ENCODE results near the gene CNTLN. TPM values are rescaled to one million over a fixed set of nuclear protein-coding genes. Genes with fewer than 3 reads are reported as not detected.
"Not testable (repeated sequence)": the region's sequence is repeated elsewhere in the genome, so short reads cannot be mapped to it uniquely, and the experiment has no call there.

The CNTLN gene
- total RNA-seq, 2 experiments from 2014 or later, result 0.71 to 0.83 TPM

DNA sequence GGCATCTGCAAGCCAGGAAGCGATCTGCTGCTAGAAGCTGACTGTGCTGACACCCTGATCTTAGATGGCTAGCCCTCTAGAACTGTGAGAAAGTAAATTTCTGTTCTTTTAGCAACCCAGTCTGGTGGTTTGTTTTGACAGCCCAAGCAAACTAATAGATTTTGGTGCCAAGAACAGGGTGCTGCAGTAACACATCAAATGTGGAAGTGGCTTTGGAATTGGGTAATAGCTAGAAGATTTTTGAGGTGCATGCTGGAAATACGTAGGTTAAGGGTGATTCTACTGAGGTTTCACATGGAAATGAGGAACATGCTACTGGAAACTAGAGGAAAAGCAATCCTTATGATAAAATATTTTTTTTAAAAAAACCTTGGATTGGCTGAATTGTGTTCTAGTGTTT is 290.5 kb downstream of the CNTLN start:
- ATAC-seq (ENCODE audit: low read depth), result no peak
- H3K9me3 Mint-ChIP-seq, result no peaks in the 10 kb centered on the region
- H3K36me3 Mint-ChIP-seq, result no peaks in the 10 kb centered on the region
- POLR2A ChIA-PET, result no interaction called here
- H3K27me3 Mint-ChIP-seq, result no peaks in the 10 kb centered on the region
- no peak overlapping the region for H3K27ac Mint-ChIP-seq
- H3K4me1 Mint-ChIP-seq, result no peaks in the 10 kb centered on the region
- no peak for DNase-seq
- no peak overlapping the region for H3K4me3 Mint-ChIP-seq

GRCh38 chr9:17433526-17433925 is 298.7 kb downstream of the CNTLN start:
- H3K27me3 Mint-ChIP-seq, result no peaks in the 10 kb centered on the region

DNA sequence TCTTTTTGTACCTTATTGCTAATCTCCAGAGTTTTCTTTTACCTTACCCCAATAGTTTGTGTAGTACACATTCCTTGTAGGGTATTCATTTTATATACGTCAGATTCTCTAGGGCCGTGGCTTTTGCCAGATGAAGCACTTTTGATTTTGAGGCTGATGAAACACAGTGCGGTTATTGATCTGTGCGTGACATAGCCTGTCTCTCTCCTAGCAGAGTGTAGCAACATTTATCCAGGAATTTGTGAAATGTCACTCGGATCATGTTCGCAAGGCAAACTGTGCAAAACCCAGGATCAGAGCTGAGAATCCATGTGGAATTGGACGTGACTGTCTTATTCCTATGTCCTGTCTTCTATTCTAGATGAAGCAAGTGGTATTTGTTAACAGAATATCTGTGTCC is 302.0 kb downstream of the CNTLN start:
- no peaks in the 10 kb centered on the region for H3K36me3 Mint-ChIP-seq
- peaks cover 2% of the 10 kb centered on the region for H3K9me3 Mint-ChIP-seq
- no peak overlapping the region for H3K4me3 Mint-ChIP-seq
- no peaks in the 10 kb centered on the region for H3K4me1 Mint-ChIP-seq
- POLR2A ChIA-PET, result no interaction called here
- ATAC-seq (ENCODE audit: low read depth), result no peak
- no peak for DNase-seq
- H3K27ac Mint-ChIP-seq, result no peak overlapping the region
- H3K27me3 Mint-ChIP-seq, result no peaks in the 10 kb centered on the region

More at GRCh38 chr9:17433526-17433925, 298.7 kb downstream of the CNTLN start:
- Mint-ChIP-seq H3K4me3 (no peak overlapping the region), H3K4me1 (no peaks in the 10 kb centered on the region), H3K9me3 (no peaks in the 10 kb centered on the region), H3K36me3 (no peaks in the 10 kb centered on the region), H3K27ac (no peak overlapping the region)
- ATAC-seq (ENCODE audit: low read depth), result no peak
- DNase-seq, result no peak
- POLR2A ChIA-PET, result no interaction called here

DNA sequence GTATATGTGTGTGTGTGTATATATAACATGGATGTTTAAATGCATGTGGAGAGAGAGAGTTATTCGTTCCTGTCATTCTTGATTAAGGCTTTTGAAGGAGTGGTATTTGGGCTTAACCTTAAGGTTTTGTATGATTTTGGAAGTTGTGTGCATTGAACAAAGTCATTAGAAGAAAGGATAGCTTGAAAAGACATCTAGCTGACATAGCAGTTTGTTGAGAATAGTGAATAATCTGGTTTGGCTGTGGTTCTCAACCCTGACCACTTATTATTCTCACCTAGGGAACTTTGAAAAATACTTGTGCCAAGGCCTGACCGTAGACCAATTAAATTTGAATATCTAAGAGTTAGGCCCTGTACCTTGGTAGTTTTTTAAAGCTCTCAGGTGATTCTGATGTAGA is 303.0 kb downstream of the CNTLN start:
- DNase-seq (no peak), ATAC-seq (ENCODE audit: low read depth) (no peak)
- Mint-ChIP-seq H3K27me3 (no peaks in the 10 kb centered on the region), H3K36me3 (no peaks in the 10 kb centered on the region), H3K4me1 (no peaks in the 10 kb centered on the region), H3K4me3 (no peak overlapping the region), H3K27ac (no peak overlapping the region), H3K9me3 (peaks cover 2% of the 10 kb centered on the region)
- POLR2A ChIA-PET, result no interaction called here

DNA sequence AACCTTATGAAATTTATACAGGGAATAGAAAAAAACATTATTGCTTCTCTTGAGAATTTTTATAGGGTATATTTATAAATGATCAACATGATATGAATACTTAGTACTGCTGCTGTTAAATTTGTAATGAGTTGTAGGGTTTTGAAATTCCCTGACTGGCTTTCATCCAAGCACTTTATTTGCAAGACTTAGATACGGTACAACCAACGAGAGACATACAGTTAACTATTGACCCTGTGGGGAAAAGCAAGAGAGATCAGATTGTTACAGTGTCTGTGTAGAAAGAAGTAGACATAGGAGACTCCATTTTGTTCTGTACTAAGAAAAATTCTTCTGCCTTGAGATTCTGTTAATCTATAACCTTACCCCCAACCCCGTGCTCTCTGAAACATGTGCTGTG is 310.3 kb downstream of the CNTLN start:
- H3K4me1 Mint-ChIP-seq; ATAC-seq (ENCODE audit: low read depth); H3K9me3 Mint-ChIP-seq; H3K4me3 Mint-ChIP-seq; DNase-seq; H3K36me3 Mint-ChIP-seq; H3K27me3 Mint-ChIP-seq; H3K27ac Mint-ChIP-seq; POLR2A ChIA-PET: not testable (repeated sequence)

GRCh38 chr9:17453751-17454150 is 318.9 kb downstream of the CNTLN start:
- Mint-ChIP-seq H3K36me3 (no peaks in the 10 kb centered on the region), H3K9me3 (no peaks in the 10 kb centered on the region), H3K27ac (no peak overlapping the region), H3K27me3 (peaks cover 2% of the 10 kb centered on the region), H3K4me3 (no peak overlapping the region), H3K4me1 (no peaks in the 10 kb centered on the region)
- POLR2A ChIA-PET, result no interaction called here
- ATAC-seq (ENCODE audit: low read depth) (no peak), DNase-seq (no peak)

DNA sequence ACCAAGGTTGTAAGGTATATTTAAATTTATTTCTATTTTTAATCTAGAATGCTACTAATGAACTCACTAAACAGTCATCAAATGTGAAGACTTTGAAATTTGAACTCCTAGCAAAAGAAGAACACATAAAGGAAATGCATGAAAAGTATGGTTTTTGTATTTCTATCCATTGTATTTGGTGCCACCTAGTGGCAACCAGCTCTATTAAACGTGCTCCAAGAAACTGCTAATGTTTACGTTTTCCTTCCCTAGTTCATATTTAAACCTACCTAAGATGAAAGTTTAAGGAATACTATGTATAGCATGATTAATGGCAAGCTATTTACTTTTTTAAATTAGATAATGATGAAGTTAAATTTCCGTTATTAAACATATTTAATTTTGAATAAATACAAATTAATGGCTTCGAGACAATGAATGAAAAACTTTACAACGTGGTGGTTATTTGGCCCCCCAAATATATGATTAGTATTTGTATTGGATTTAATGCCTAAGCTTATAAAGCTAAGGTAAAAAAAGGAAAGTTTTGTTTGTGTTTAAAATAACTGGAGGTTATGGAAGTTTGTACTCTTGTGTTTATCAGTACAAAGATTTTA is 328.1 kb downstream of the CNTLN start:
- no peaks in the 10 kb centered on the region for H3K27me3 Mint-ChIP-seq
- ATAC-seq (ENCODE audit: low read depth) (no peak), DNase-seq (no peak)
- no peak overlapping the region for H3K27ac Mint-ChIP-seq
- H3K4me3 Mint-ChIP-seq, result no peak overlapping the region
- no peaks in the 10 kb centered on the region for H3K36me3 Mint-ChIP-seq
- POLR2A ChIA-PET, result no interaction called here
- H3K9me3 Mint-ChIP-seq, result no peaks in the 10 kb centered on the region
- H3K4me1 Mint-ChIP-seq, result no peaks in the 10 kb centered on the region

DNA sequence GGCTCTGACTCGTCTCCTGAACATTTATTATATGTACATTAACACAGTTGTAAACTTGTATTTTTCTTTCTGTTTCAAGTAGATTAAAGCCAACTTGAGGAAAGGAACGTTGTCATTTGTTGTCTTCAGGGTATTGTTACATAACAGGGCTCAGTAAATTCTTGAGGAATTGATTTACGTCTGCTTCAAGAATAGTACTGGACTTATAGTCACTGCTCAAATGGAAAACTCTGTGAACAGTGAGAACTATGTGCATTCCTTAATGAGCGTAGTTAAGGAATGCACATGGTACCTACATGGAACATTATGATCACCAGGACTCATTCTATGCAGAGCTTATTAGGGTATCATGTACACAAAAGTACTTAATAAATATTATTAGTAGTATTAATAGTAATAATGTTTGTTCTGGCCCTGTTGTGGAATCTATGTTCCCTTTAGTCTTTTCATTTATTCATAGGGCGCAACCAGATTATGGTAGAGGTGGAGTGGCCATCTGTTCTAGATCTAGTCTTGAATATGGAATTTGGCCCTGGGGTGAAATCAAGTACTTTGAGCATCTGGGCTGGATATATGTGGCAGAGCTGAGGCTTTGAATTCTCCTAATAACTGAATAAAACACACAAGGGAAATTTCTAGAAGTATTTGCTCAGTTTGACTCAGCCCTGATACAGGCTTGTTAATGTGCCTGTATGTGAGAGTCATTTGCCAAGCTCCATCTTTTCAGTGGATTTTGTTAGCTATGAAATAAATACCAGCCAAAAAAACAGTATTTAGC is 335.4 kb downstream of the CNTLN start:
- ATAC-seq (ENCODE audit: low read depth) (no peak), DNase-seq (no peak)
- Mint-ChIP-seq H3K36me3 (no peaks in the 10 kb centered on the region), H3K4me3 (no peak overlapping the region), H3K9me3 (no peaks in the 10 kb centered on the region), H3K27me3 (no peaks in the 10 kb centered on the region), H3K27ac (no peak overlapping the region), H3K4me1 (no peaks in the 10 kb centered on the region)
- POLR2A ChIA-PET, result no interaction called here

GRCh38 chr9:17472126-17472525 is 337.3 kb downstream of the CNTLN start:
- no peak overlapping the region for H3K27ac Mint-ChIP-seq
- ATAC-seq (ENCODE audit: low read depth) (no peak), DNase-seq (no peak)
- H3K36me3 Mint-ChIP-seq, result no peaks in the 10 kb centered on the region
- H3K27me3 Mint-ChIP-seq, result no peaks in the 10 kb centered on the region
- H3K4me1 Mint-ChIP-seq, result no peaks in the 10 kb centered on the region
- no peak overlapping the region for H3K4me3 Mint-ChIP-seq
- POLR2A ChIA-PET, result no interaction called here
- no peaks in the 10 kb centered on the region for H3K9me3 Mint-ChIP-seq

DNA sequence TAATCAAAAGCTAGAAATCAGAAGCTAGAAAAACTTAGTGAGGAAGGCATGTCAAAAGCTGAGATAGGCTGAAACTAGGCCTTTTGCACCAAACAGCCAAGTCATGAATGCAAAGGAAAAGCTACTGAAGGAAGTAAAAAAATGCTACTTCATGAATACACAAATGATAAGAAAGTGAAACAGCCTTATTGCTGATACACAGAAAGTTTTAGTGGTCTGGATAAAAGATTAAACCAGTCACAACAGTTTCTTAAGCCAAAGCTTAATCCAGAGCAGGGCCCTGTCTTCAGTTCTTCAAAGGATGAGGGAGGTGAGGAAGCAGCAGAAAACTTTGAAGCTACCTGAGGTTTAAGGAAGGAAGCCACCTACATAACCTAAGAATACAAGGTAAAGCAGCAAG is 341.6 kb downstream of the CNTLN start:
- no peaks in the 10 kb centered on the region for H3K27me3 Mint-ChIP-seq
- DNase-seq (no peak), ATAC-seq (ENCODE audit: low read depth) (no peak)
- POLR2A ChIA-PET, result no interaction called here
- H3K9me3 Mint-ChIP-seq, result no peaks in the 10 kb centered on the region
- no peaks in the 10 kb centered on the region for H3K36me3 Mint-ChIP-seq
- H3K4me1 Mint-ChIP-seq, result no peaks in the 10 kb centered on the region
- no peak overlapping the region for H3K27ac Mint-ChIP-seq
- H3K4me3 Mint-ChIP-seq, result no peak overlapping the region

- Mint-ChIP-seq H3K27ac (no peak overlapping the region), H3K27me3 (no peaks in the 10 kb centered on the region), H3K36me3 (no peaks in the 10 kb centered on the region), H3K4me3 (no peak overlapping the region), H3K4me1 (no peaks in the 10 kb centered on the region), H3K9me3 (no peaks in the 10 kb centered on the region)
- POLR2A ChIA-PET, result no interaction called here
- no peak for ATAC-seq (ENCODE audit: low read depth)
- no peak for DNase-seq
Observed at GRCh38 chr9:17477816-17478215, 343.0 kb downstream of the CNTLN start.

DNA sequence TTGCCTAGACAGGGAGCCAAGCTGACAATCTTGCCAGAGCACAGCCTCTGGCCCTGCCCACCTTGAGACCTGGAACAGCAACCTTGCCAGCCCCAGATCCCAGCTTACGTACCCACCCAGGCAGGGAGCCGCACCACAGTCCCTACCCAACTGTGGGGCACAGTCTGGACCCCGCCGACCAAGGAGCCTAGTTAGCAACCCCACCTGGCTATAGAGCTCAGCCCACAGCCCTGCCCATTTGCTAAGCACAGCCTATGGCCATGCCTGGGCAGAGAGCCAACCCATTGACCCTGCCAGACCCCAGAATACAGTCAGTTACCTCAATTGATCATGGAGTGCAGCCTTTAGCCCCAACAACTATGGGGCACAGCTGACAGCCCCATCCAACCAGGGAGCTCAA is 346.1 kb downstream of the CNTLN start:
- Mint-ChIP-seq H3K4me3 (no peak overlapping the region), H3K27ac (no peak overlapping the region), H3K36me3 (no peaks in the 10 kb centered on the region), H3K4me1 (no peaks in the 10 kb centered on the region), H3K9me3 (no peaks in the 10 kb centered on the region), H3K27me3 (no peaks in the 10 kb centered on the region)
- no peak for ATAC-seq (ENCODE audit: low read depth)
- DNase-seq, result no peak
- POLR2A ChIA-PET, result no interaction called here

DNA sequence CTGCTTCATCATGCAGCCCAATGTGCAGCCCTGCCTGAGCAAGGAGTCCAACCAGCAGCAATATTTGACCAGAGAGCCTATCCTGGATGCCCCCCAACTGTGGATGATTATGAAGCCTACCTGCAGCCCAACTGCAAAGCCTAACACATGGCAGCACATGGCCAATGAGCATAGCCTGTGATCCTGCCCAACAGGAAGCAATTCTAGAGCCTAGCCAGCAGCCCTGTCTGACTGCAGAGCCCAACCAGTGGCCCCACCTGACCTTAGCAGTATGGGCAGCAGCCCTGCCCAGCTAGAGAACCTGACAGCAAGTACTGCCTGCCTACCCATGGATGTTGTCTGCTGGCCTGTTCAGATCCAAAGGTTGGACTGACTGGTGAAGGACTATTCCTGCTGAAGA is 346.7 kb downstream of the CNTLN start:
- H3K27ac Mint-ChIP-seq, result no peak overlapping the region
- no peak overlapping the region for H3K4me3 Mint-ChIP-seq
- POLR2A ChIA-PET, result no interaction called here
- DNase-seq (no peak), ATAC-seq (ENCODE audit: low read depth) (no peak)
- H3K36me3 Mint-ChIP-seq, result no peaks in the 10 kb centered on the region
- no peaks in the 10 kb centered on the region for H3K4me1 Mint-ChIP-seq
- no peaks in the 10 kb centered on the region for H3K27me3 Mint-ChIP-seq
- no peaks in the 10 kb centered on the region for H3K9me3 Mint-ChIP-seq

GRCh38 chr9:17484906-17485305 is 350.1 kb downstream of the CNTLN start:
- POLR2A ChIA-PET, result no interaction called here
- DNase-seq (no peak), ATAC-seq (ENCODE audit: low read depth) (no peak)
- Mint-ChIP-seq H3K36me3 (no peaks in the 10 kb centered on the region), H3K27me3 (no peaks in the 10 kb centered on the region), H3K27ac (no peak overlapping the region), H3K9me3 (no peaks in the 10 kb centered on the region), H3K4me3 (no peak overlapping the region), H3K4me1 (no peaks in the 10 kb centered on the region)
